ENCODE data around the gene HOXB4.

- no peak for TF ChIP-seq CTCF (IDR thresholded peaks at IDR 0.05; ENCODE audit: low read depth, low read length)
- no peak for TF ChIP-seq EZH2phosphoT487 (IDR thresholded peaks at IDR 0.05; ENCODE audit: low read depth)
Measured at GRCh38 chr17:48604770-48605329, 26.7 kb upstream of the HOXB4 start, which contains the start of gene HOXB6.
